Esophagus (tissue), 2 donors: Measurements from ENCODE around the gene ATG16L1. TPM values are rescaled to one million over a fixed set of nuclear protein-coding genes. Genes with fewer than 3 reads are reported as not detected.
A peak's percentile ranks its signal among the peaks of the same experiment; 100 is the strongest.

Source experiments
- H3K27ac ChIP-seq, 2 donors: one replicate each; pipeline ENCODE4 v1.5.1; 2013; ENCODE audit warnings: low read depth in 2 of 2, mild to moderate bottlenecking in 2 of 2, inconsistent platforms in 1 of 2, low read length in 1 of 2, moderate library complexity in 1 of 2
- H3K27me3 ChIP-seq, 2 donors: one replicate each; pipeline ENCODE4 v1.6.1; 2013; ENCODE audit warnings: low read length in 2 of 2, control low read depth in 1 of 2, mild to moderate bottlenecking in 1 of 2; ENCODE audit not compliant: insufficient read depth in 2 of 2, control insufficient read depth in 1 of 2
- H3K36me3 ChIP-seq, 2 donors: one replicate each; pipeline ENCODE4 v1.6.1; 2013; ENCODE audit warnings: low read length in 1 of 2; ENCODE audit not compliant: control insufficient read depth in 2 of 2, insufficient read depth in 2 of 2
- H3K4me1 ChIP-seq, 2 donors: one replicate each; pipeline ENCODE4 v1.6.1; 2013; ENCODE audit warnings: low read length in 1 of 2; ENCODE audit not compliant: control insufficient read depth in 2 of 2, insufficient read depth in 2 of 2
- H3K4me3 ChIP-seq, 2 donors: one replicate each; pipeline ENCODE4 v1.5.1; 2013; ENCODE audit warnings: low read length in 2 of 2, mild to moderate bottlenecking in 2 of 2, low read depth in 1 of 2, moderate library complexity in 1 of 2
- H3K9me3 ChIP-seq, 2 donors: one replicate each; pipeline ENCODE4 v1.6.1; 2013; ENCODE audit warnings: mild to moderate bottlenecking in 2 of 2, low read depth in 1 of 2, low read length in 1 of 2, moderate library complexity in 1 of 2; ENCODE audit not compliant: control insufficient read depth in 2 of 2, insufficient read depth in 1 of 2
- WGBS, 2 donors: extraction: QIAGEN DNeasy Blood & Tissue Kit; methylation state at CpG; one replicate each; pipeline ENCODE4 v1.1.7; 2013; 5-methylcytosine and 5-hydroxymethylcytosine counted together
- polyA plus RNA-seq, 2 donors: library from polyadenylated mRNA; stranded (reverse); fragments of 200-250 nt; gene quantifications; one replicate each; pipeline ENCODE4 v1.2.3, GENCODE V29; 2013
- donor health status: healthy with polysubstance abuse.
- donor health status: Bipolar disorder and iron deficiency.

ATG16L1 gene
- polyA plus RNA-seq, 2 donors: 5.9 to 8.2 TPM

DNA sequence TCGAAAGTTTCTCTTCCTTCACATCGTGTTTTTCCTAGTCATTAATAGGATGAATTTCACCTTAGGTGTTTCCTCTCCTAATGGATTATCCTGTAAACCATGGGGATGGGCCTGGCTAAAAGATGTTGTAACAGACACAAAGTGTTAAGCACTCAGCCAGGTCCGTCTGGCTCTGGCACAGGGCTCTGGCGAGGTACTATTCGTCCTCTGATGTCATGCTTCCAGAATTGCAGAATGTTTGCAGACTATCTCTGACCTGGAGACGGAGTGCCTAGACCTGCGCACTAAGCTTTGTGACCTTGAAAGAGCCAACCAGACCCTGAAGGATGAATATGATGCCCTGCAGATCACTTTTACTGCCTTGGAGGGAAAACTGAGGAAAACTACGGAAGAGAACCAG is 13.2 kb downstream of the ATG16L1 start:
- 88 to 94% methylated on average over 8 of the region's 8 CpGs for WGBS, 2 donors
- Histone ChIP-seq H3K4me1 (no peaks in the 10 kb centered on the region), H3K27me3 (no peaks in the 10 kb centered on the region), H3K36me3 (peaks cover 24 to 44% of the 10 kb centered on the region in 2 donors), H3K9me3 (no peaks in the 10 kb centered on the region), H3K4me3 (no peak overlapping the region), H3K27ac (no peak overlapping the region)

DNA sequence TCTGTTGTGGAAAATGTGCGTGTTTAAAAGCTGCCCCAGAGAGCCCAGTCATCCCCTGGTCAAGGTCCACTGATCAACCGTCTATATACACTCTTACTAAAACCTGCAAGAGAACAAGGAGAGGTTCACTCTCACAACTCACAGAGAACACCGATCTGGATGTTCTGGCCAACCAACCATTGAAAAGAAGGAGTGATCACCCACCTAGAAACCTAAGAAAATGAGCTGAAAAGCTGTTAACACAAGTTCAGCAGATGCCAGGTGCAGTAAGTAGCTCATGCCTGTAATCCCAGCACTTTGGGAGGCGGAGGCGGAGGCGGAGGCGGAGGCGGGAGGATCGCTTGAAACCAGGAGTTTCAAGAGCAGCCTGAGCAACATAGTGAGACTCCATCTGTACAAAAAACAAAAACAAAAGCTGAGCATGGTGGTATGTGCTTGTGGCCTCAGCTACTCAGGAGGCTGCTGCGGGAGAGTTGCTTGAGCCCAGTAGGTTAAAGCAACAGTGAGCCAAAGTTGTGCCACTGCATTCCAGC is 14.5 kb downstream of the ATG16L1 start:
- no peaks in the 10 kb centered on the region for H3K9me3 ChIP-seq
- H3K27me3 ChIP-seq: no peaks in the 10 kb centered on the region
- no peak overlapping the region for H3K27ac ChIP-seq
- WGBS, 2 donors: 94 to 95% methylated on average over 10 of the region's 10 CpGs
- no peaks in the 10 kb centered on the region for H3K4me1 ChIP-seq
- H3K4me3 ChIP-seq: no peak overlapping the region
- H3K36me3 ChIP-seq: peaks cover 24 to 44% of the 10 kb centered on the region in 2 donors

DNA sequence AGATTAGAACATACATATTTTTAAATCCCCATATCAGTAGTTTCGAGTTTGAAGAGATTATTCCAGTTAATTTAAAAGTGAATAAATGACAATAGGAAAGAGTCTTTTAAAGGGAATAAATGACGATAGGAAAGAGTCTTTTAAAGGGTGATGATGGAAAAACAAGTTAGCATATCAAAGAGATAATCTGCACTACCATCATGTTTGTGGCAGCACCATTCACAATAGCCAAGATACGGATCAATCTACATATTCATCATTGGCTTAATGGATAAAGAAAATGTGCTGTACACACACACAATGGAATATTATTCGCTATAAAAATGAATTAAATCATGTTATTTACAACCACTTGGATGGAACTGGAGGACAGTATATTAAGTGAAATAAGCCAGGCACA is 15.0 kb downstream of the ATG16L1 start:
- Histone ChIP-seq H3K9me3 (no peaks in the 10 kb centered on the region), H3K27ac (no peak overlapping the region), H3K36me3 (peaks cover 24 to 44% of the 10 kb centered on the region in 2 donors), H3K4me3 (no peak overlapping the region), H3K27me3 (no peaks in the 10 kb centered on the region), H3K4me1 (no peaks in the 10 kb centered on the region)
- WGBS, 2 donors: 94 to 95% methylated on average over 4 of the region's 4 CpGs

DNA sequence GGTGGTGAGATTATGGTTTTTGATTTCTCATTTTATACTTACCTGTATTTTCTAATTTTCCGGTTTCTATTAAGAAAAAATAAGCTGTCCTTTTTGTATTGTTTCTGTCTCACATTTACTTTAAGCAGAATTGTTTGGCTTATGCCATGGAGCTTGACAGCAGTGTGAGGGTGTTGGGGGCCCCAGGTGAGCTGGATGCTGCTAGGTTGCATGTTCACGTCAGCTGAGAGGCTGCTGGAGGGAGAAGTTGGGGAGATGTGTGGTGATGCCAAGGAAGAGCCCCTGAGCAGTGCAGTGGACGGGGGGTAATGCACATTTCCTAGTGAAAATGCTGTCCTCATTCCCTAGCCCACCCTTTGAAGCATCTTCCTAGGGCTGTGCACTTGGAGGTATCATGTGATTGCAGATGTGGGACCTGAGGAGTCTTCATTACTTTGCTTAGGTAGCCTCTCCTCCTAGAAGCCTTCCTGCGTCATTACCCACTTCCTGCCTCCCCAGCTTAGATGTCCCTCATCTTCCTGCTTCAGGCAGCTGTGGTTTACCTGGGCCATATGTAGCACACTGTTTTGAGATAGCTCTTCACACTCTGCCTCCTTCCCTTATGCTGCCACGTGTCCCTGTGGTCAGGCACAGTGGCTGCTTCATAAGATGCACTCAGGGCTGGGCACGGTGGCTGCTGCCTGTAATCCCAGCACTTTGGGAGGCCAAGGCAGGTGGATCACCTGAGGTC is 16.2 kb downstream of the ATG16L1 start:
- no peak overlapping the region for H3K4me3 ChIP-seq
- 78 to 81% methylated on average over 6 of the region's 6 CpGs for WGBS, 2 donors
- peaks cover 19 to 37% of the 10 kb centered on the region in 2 donors for H3K36me3 ChIP-seq
- H3K4me1 ChIP-seq: no peaks in the 10 kb centered on the region
- H3K27ac ChIP-seq: peak overlapping the region in 1 of 2 donors; percentile 52
- no peaks in the 10 kb centered on the region for H3K9me3 ChIP-seq
- no peaks in the 10 kb centered on the region for H3K27me3 ChIP-seq

DNA sequence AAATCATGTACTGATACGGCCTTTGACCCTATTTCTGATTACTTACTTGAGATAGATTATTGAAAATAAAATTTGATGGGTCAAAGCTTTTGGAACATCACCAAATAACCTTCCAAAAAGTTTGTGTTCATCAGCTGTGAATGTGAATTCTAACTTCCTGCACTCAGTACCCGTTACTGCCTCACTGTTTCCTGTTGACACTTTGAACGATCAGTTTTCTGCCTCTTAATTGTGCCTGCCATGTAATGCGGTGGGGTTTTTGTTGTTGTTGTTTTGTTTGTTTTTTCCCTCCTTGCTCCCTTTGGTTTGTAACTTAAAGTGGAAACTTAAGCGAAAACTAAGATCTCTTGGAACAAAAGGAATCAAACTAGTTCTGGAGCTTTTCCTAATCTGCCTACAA is 18.9 kb downstream of the ATG16L1 start:
- Histone ChIP-seq H3K4me1 (no peaks in the 10 kb centered on the region), H3K9me3 (no peaks in the 10 kb centered on the region), H3K27ac (no peak overlapping the region), H3K4me3 (no peak overlapping the region), H3K36me3 (peaks cover 18 to 34% of the 10 kb centered on the region in 2 donors), H3K27me3 (no peaks in the 10 kb centered on the region)
- 65 to 72% methylated on average over 5 of the region's 5 CpGs for WGBS, 2 donors

DNA sequence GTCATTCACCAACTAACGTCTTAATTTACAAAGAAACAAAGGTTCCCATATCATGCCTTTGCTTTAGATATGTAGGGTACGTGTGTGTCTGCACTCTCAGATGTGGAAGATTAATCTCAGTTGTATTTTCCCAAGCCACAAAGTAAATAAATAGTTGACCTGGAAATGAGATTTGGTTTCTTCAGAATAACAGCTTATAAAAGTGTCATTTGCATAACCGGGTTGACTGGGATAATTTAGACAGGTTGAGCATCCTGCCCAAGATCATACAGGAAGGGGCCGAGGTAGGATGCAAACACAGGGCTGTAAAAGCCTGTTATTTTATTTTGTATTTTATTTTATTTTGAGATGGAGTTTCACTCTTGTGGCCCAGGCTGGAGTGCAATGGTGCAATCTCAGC is 19.5 kb downstream of the ATG16L1 start:
- Histone ChIP-seq H3K36me3 (peaks cover 23 to 36% of the 10 kb centered on the region in 2 donors), H3K4me1 (no peaks in the 10 kb centered on the region), H3K27ac (no peak overlapping the region), H3K4me3 (no peak overlapping the region), H3K9me3 (no peaks in the 10 kb centered on the region), H3K27me3 (no peaks in the 10 kb centered on the region)
- WGBS, 2 donors: 78 to 84% methylated on average over 4 of the region's 4 CpGs

DNA sequence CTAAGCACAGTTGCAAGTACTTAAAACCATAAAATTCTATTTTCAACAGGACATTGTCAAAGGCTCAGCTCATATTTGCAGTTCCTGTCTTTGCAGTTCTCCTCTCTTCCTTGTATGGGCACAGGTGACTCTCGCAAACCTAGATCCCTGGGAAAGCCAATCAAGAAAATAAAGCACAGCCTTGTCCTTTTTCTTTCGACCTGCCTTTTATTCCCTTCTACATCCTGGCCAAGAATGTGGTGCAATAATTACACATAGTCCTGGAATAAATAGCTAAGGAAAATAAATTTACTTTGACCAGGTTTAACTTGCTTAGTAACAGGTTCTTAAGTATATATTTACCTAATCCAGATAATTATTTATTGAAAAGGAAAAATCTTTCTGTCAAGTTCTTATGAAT is 20.2 kb downstream of the ATG16L1 start:
- no peaks in the 10 kb centered on the region for H3K27me3 ChIP-seq
- H3K27ac ChIP-seq: no peak overlapping the region
- no peaks in the 10 kb centered on the region for H3K9me3 ChIP-seq
- H3K4me1 ChIP-seq: no peaks in the 10 kb centered on the region
- peaks cover 23 to 36% of the 10 kb centered on the region in 2 donors for H3K36me3 ChIP-seq
- 65 to 73% methylated on average over 2 of the region's 2 CpGs for WGBS, 2 donors
- H3K4me3 ChIP-seq: no peak overlapping the region

DNA sequence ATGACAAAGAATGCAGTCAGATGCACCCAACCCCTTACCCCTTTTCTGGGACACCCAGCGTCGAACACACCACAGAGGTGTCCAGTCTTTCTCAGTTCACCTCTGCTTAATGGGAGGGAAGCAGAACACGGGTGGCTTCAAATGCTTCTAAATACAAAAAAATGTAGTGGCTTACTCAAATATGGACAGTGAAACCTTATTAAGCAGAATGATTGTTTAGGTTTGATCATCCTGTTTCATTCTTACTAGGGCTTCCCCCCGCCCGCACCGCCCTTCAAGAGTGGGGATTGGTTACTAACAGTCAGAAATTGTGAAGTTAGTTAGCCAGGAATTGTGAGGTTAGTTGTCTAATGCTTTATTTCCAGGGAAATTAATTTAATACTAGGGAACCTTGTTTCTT is 21.6 kb downstream of the ATG16L1 start:
- Histone ChIP-seq H3K9me3 (no peaks in the 10 kb centered on the region), H3K27ac (no peak overlapping the region), H3K4me1 (no peaks in the 10 kb centered on the region), H3K27me3 (no peaks in the 10 kb centered on the region), H3K36me3 (peaks cover 26 to 35% of the 10 kb centered on the region in 2 donors), H3K4me3 (no peak overlapping the region)
- 79 to 84% methylated on average over 6 of the region's 6 CpGs for WGBS, 2 donors

DNA sequence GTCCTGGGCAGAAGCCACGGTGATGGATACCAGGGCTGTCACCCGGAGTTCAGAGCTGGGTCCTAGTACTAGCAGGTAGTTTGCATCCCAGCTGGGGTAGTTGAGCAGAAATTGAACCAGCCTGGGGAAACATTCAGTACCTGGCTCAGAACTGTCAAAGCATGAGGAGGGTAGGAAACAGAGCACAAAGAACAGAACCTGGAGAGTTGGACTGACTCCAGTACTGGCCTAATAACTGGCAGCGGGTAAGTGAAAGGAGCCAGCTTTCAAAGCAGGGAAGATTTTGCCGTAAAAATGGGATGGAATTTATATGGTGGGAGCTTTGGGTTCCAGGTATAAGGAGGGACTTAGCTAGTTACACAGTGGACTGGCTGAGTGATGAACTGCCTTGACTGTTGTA is 23.8 kb downstream of the ATG16L1 start:
- Histone ChIP-seq H3K4me1 (no peaks in the 10 kb centered on the region), H3K36me3 (peaks cover 32% of the 10 kb centered on the region in 2 donors), H3K27me3 (no peaks in the 10 kb centered on the region), H3K27ac (no peak overlapping the region), H3K9me3 (no peaks in the 10 kb centered on the region), H3K4me3 (no peak overlapping the region)
- 92 to 93% methylated on average over 4 of the region's 4 CpGs for WGBS, 2 donors

DNA sequence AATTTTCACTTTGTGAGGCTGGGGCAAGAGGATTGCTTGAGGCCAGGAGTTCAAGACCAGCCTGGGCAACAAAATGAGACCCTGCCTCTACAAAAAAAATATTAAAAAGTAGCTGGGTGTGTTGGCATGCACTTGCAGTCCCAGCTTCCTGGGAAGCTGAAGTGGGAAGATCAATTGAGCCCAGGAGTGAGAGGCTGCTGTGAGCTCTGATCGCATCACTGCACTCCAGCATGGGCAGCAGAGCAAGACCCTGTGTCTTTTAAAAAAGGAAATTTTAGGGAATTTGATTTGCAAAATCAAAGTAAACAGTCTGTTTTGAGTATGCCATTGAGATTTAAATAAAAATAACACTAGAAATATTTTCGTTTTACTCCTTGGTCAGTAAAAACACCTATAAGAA is 27.4 kb downstream of the ATG16L1 start:
- WGBS, 2 donors: 94 to 97% methylated on average over 2 of the region's 2 CpGs
- Histone ChIP-seq H3K27ac (no peak overlapping the region), H3K9me3 (no peaks in the 10 kb centered on the region), H3K36me3 (peaks cover 28 to 32% of the 10 kb centered on the region in 2 donors), H3K4me1 (no peaks in the 10 kb centered on the region), H3K4me3 (no peak overlapping the region), H3K27me3 (no peaks in the 10 kb centered on the region)
